ENCODE measurements around the gene MRPL46. TPM values are rescaled to one million over a fixed set of nuclear protein-coding genes. Genes with fewer than 3 reads are reported as not detected.

MRPL46 gene
- total and polyA plus RNA-seq, 4 donors = 12.1 to 28.7 (median 21.1) TPM

DNA sequence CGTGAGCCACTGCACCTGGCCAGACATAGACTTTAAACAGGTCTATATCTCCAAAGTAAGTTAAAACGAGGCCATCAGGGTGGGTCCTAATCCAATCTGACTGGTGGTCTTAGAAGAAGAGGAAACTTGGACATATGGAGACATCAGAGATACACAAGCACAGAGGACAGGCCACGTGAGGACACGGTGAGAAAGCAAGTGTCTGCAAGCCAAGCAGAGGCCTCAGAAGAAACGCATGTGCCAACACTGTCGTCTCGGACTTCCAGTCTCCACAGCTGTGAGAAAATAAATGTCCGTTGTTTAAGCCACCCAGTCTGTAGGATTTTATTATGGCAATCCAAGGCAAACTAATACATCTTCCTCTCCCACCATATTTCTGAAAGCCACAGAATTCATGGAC, 43.9 kb downstream of the MRPL46 start:
- Histone ChIP-seq H3K9me3 (ENCODE audit: control insufficient read depth in 4 of 4, insufficient read depth in 3 of 4, low read length in 3 of 4) (peaks cover 0 to 3% (median 0%) of the 10 kb centered on the region in 4 donors), H3K9ac (ENCODE audit: insufficient read depth in 1 of 2, low read length in 2 of 2) (no peak overlapping the region), H3K4me1 (ENCODE audit: control insufficient read depth in 5 of 5, insufficient read depth in 5 of 5, low read length in 5 of 5) (no peaks in the 10 kb centered on the region), H3K4me3 (no peak overlapping the region), H3K27ac (ENCODE audit: low read depth in 1 of 2, low read length in 1 of 2) (no peak overlapping the region), H3K36me3 (ENCODE audit: control insufficient read depth in 4 of 4, insufficient read depth in 4 of 4, low read length in 4 of 4) (no peaks in the 10 kb centered on the region), H3K27me3 (ENCODE audit: control insufficient read depth in 3 of 3, insufficient read depth in 3 of 3, low read length in 2 of 3) (peaks cover 0 to 12% (median 0%) of the 10 kb centered on the region in 3 donors)
- WGBS, 2 donors = 83 to 87% methylated on average over 8 of the region's 8 CpGs
- DNase-seq = no peak
- no peak for ATAC-seq (ENCODE audit: insufficient read depth, low FRiP score)
- TF ChIP-seq, protein P1, sequence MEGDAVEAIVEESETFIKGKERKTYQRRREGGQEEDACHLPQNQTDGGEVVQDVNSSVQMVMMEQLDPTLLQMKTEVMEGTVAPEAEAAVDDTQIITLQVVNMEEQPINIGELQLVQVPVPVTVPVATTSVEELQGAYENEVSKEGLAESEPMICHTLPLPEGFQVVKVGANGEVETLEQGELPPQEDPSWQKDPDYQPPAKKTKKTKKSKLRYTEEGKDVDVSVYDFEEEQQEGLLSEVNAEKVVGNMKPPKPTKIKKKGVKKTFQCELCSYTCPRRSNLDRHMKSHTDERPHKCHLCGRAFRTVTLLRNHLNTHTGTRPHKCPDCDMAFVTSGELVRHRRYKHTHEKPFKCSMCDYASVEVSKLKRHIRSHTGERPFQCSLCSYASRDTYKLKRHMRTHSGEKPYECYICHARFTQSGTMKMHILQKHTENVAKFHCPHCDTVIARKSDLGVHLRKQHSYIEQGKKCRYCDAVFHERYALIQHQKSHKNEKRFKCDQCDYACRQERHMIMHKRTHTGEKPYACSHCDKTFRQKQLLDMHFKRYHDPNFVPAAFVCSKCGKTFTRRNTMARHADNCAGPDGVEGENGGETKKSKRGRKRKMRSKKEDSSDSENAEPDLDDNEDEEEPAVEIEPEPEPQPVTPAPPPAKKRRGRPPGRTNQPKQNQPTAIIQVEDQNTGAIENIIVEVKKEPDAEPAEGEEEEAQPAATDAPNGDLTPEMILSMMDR (IDR thresholded peaks at IDR 0.05; ENCODE audit: control extremely low read depth, extremely low read depth) = no peak

DNA sequence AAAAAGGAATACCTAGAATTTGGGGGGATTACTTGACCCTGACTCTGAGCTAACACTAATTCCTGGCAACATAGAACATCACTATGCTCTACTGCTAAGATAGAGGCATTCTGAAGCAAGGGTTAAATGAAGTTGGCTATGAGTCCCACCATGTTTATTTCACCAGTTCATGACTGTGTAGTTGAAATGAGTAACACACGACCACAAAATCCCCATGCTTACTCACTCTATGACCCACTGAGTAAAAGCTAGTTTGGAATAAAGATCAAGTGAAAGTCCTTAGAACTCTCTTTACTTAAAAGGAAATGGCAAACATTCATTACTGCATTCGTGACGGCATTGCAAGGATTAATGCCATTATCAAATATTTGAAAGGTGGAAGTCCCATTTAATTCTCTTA, 47.4 kb downstream of the MRPL46 start:
- no peaks in the 10 kb centered on the region for H3K36me3 ChIP-seq (ENCODE audit: control insufficient read depth in 4 of 4, insufficient read depth in 4 of 4, low read length in 4 of 4)
- peaks cover 0 to 3% (median 0%) of the 10 kb centered on the region in 4 donors for H3K9me3 ChIP-seq (ENCODE audit: control insufficient read depth in 4 of 4, insufficient read depth in 3 of 4, low read length in 3 of 4)
- ATAC-seq (ENCODE audit: insufficient read depth, low FRiP score) (no peak), DNase-seq (no peak)
- no peak overlapping the region for H3K9ac ChIP-seq (ENCODE audit: insufficient read depth in 1 of 2, low read length in 2 of 2)
- H3K27ac ChIP-seq (ENCODE audit: low read depth in 1 of 2, low read length in 1 of 2) = no peak overlapping the region
- TF ChIP-seq, protein P1 (IDR thresholded peaks at IDR 0.05; ENCODE audit: control extremely low read depth, extremely low read depth) = no peak
- 58 to 79% methylated on average over 3 of the region's 3 CpGs for whole genome bisulfite sequencing, 2 donors
- H3K27me3 ChIP-seq (ENCODE audit: control insufficient read depth in 3 of 3, insufficient read depth in 3 of 3, low read length in 2 of 3) = no peaks in the 10 kb centered on the region
- H3K4me3 ChIP-seq = no peak overlapping the region
- H3K4me1 ChIP-seq (ENCODE audit: control insufficient read depth in 5 of 5, insufficient read depth in 5 of 5, low read length in 5 of 5) = no peaks in the 10 kb centered on the region

Other genes with a start within 250 kb of the MRPL46 start
- 10 to 100 TPM in 1 of 2 donors, 1 to 10 TPM in 1; 5.6 to 11.0 TPM for gene NTRK3, start 210.6 kb downstream of the MRPL46 start, total RNA-seq
- gene NTRK3, start 210.6 kb downstream of the MRPL46 start, polyA plus RNA-seq = 1 to 10 TPM in 1 of 2 donors, under 1 TPM in 1; 0.44 to 2.7 TPM
- 10 to 100 TPM; 31.2 to 38.6 TPM for gene MRPS11, start 320 bp upstream of the MRPL46 start, total RNA-seq
- 10 to 100 TPM; 36.6 to 43.4 TPM for gene MRPS11, start 320 bp upstream of the MRPL46 start, polyA plus RNA-seq
- 10 to 100 TPM in 1 of 2 donors, 1 to 10 TPM in 1; 5.8 to 13.7 TPM for gene DET1, start 79.3 kb upstream of the MRPL46 start, total RNA-seq
- 1 to 10 TPM; 2.9 to 3.1 TPM for gene DET1, start 79.3 kb upstream of the MRPL46 start, polyA plus RNA-seq
- 10 to 100 TPM in 1 of 2 donors, 1 to 10 TPM in 1; 4.2 to 15.4 TPM for gene AEN, start 154.0 kb upstream of the MRPL46 start, total RNA-seq
- 10 to 100 TPM; 11.4 to 15.4 TPM for gene AEN, start 154.0 kb upstream of the MRPL46 start, polyA plus RNA-seq
- 10 to 100 TPM; 18.5 to 35.6 TPM for gene ISG20, start 171.6 kb upstream of the MRPL46 start, total RNA-seq
- 10 to 100 TPM; 57.7 to 61.6 TPM for gene ISG20, start 171.6 kb upstream of the MRPL46 start, polyA plus RNA-seq